Memory B cell (primary cell): ENCODE data around the gene ZC3H18.

ENCODE experiments used
- ATAC-seq: fragments of 150-1000 bp; cut with Tn5 transposase; 2 replicates; pipeline ENCODE4 v1.10.0; 2021; ENCODE audit warnings: low read depth, mild to moderate bottlenecking, moderate library complexity
- DNase-seq, 2 donors: peaks; one replicate each; pipeline ENCODE4 v3.0.0; 2022; ENCODE audit warnings: low spot score in 2 of 2
- H3K27ac Mint-ChIP-seq: one replicate; pipeline ENCODE4 v1.8.0; 2022; ENCODE audit warnings: mild to moderate bottlenecking, moderate library complexity, mixed read lengths
- H3K27me3 Mint-ChIP-seq: one replicate; pipeline ENCODE4 v1.8.0; 2022; ENCODE audit warnings: mixed read lengths
- H3K36me3 Mint-ChIP-seq: one replicate; pipeline ENCODE4 v1.8.0; 2022; ENCODE audit warnings: mild to moderate bottlenecking, mixed read lengths
- H3K4me1 Mint-ChIP-seq: one replicate; pipeline ENCODE4 v1.8.0; 2022; ENCODE audit warnings: mixed read lengths
- H3K4me3 Mint-ChIP-seq: one replicate; pipeline ENCODE4 v1.8.0; 2022; ENCODE audit warnings: mild to moderate bottlenecking, moderate library complexity, mixed read lengths
- H3K9me3 Mint-ChIP-seq: one replicate; pipeline ENCODE4 v1.8.0; 2022; ENCODE audit warnings: mixed read lengths

The ZC3H18 gene

GRCh38 chr16:88619859-88620815, 49.9 kb downstream of the ZC3H18 start:
- Mint-ChIP-seq H3K27ac (peak overlapping the region; percentile 35), H3K36me3 (peaks cover 18% of the 10 kb centered on the region), H3K4me1 (peaks cover 9% of the 10 kb centered on the region), H3K4me3 (no peak overlapping the region), H3K27me3 (no peaks in the 10 kb centered on the region), H3K9me3 (no peaks in the 10 kb centered on the region)
- peak; percentile 15 for ATAC-seq
- no peak for DNase-seq

DNA sequence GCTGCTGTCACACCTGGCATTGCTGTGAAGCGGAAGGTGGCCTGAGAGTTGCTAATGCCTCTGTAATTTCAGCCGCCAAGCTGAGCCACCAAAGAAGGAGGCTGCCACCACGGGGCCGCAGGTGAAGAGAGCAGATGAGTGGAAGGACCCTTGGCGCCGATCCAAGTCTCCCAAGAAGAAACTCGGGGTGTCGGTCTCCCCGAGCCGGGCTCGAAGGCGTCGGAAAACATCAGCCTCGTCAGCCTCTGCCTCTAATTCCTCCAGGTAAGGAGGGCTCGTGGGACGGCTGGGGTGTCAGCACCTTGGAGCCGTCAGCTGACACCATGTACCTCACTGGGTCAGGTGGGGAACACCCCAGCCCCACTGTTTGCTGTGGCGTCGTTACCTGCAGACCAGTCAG, 51.9 kb downstream of the ZC3H18 start:
- Mint-ChIP-seq H3K27me3 (no peaks in the 10 kb centered on the region), H3K27ac (no peak overlapping the region), H3K36me3 (peaks cover 16% of the 10 kb centered on the region), H3K9me3 (no peaks in the 10 kb centered on the region), H3K4me1 (peaks cover 3% of the 10 kb centered on the region), H3K4me3 (no peak overlapping the region)
- ATAC-seq = no peak
- no peak for DNase-seq

GRCh38 chr16:88622866-88623265, 52.7 kb downstream of the ZC3H18 start:
- ATAC-seq (no peak), DNase-seq (no peak)
- peaks cover 3% of the 10 kb centered on the region for H3K4me1 Mint-ChIP-seq
- no peak overlapping the region for H3K4me3 Mint-ChIP-seq
- peaks cover 14% of the 10 kb centered on the region for H3K36me3 Mint-ChIP-seq
- H3K27ac Mint-ChIP-seq = no peak overlapping the region
- H3K27me3 Mint-ChIP-seq = no peaks in the 10 kb centered on the region
- no peaks in the 10 kb centered on the region for H3K9me3 Mint-ChIP-seq

DNA sequence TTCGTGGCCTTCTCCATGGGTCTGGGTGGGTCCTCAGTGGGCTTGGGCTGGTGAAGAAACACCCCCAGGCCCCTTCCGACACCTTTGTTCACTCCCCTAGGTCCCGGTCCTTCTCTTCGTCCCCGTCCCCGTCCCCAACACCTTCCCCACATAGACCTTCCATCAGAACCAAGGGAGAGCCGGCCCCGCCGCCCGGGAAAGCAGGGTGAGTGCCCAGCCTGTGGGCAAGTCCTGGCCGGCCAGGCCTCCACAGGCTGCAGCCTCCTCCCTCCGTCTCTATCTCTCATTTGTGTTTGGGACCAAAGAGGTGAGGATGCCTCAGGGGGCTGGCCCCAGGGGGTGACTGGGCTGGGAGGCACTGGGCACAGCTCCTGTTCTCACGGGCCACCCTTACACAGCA, 53.7 kb downstream of the ZC3H18 start:
- no peak overlapping the region for H3K4me3 Mint-ChIP-seq
- H3K4me1 Mint-ChIP-seq = peaks cover 3% of the 10 kb centered on the region
- ATAC-seq = no peak
- H3K27me3 Mint-ChIP-seq = no peaks in the 10 kb centered on the region
- no peak for DNase-seq
- H3K27ac Mint-ChIP-seq = no peak overlapping the region
- peaks cover 14% of the 10 kb centered on the region for H3K36me3 Mint-ChIP-seq
- H3K9me3 Mint-ChIP-seq = no peaks in the 10 kb centered on the region

- Mint-ChIP-seq H3K4me3 (no peak overlapping the region), H3K4me1 (peaks cover 3% of the 10 kb centered on the region), H3K27me3 (no peaks in the 10 kb centered on the region), H3K27ac (no peak overlapping the region), H3K9me3 (no peaks in the 10 kb centered on the region), H3K36me3 (peaks cover 14% of the 10 kb centered on the region)
- DNase-seq = no peak
- ATAC-seq = no peak
These were observed 54.3 kb downstream of the ZC3H18 start for GRCh38 chr16:88624481-88624880.

GRCh38 chr16:88624977-88625576, 54.9 kb downstream of the ZC3H18 start:
- peaks cover 3% of the 10 kb centered on the region for H3K4me1 Mint-ChIP-seq
- no peak for ATAC-seq

DNA sequence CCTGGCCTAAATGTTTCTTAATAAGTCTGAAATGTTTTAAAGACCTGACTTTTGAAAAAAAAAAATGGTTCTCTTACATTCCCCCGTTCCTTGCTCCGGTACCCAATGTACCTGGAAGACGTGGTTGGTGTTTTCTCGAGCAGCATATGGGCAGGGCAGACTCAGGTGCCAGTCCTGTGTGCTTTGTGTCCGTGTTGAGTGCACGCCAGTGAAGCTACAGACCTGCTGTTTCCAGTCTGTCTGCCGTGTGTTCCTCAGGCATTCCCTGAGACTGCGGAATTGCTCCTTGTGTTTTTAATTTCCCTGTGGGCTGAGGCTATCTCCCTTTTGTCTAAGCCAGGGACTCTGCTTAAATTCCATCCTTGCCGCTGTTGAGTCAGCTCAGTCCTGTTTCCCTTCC, 56.4 kb downstream of the ZC3H18 start:
- H3K27ac Mint-ChIP-seq = no peak overlapping the region
- H3K27me3 Mint-ChIP-seq = no peaks in the 10 kb centered on the region
- H3K4me1 Mint-ChIP-seq = peaks cover 3% of the 10 kb centered on the region
- peaks cover 14% of the 10 kb centered on the region for H3K36me3 Mint-ChIP-seq
- no peak for ATAC-seq
- no peak overlapping the region for H3K4me3 Mint-ChIP-seq
- no peaks in the 10 kb centered on the region for H3K9me3 Mint-ChIP-seq
- no peak for DNase-seq

More at GRCh38 chr16:88624977-88625576, 54.9 kb downstream of the ZC3H18 start:
- Mint-ChIP-seq H3K4me3 (no peak overlapping the region), H3K27ac (no peak overlapping the region), H3K27me3 (no peaks in the 10 kb centered on the region), H3K36me3 (peaks cover 14% of the 10 kb centered on the region), H3K9me3 (no peaks in the 10 kb centered on the region)
- no peak for DNase-seq

DNA sequence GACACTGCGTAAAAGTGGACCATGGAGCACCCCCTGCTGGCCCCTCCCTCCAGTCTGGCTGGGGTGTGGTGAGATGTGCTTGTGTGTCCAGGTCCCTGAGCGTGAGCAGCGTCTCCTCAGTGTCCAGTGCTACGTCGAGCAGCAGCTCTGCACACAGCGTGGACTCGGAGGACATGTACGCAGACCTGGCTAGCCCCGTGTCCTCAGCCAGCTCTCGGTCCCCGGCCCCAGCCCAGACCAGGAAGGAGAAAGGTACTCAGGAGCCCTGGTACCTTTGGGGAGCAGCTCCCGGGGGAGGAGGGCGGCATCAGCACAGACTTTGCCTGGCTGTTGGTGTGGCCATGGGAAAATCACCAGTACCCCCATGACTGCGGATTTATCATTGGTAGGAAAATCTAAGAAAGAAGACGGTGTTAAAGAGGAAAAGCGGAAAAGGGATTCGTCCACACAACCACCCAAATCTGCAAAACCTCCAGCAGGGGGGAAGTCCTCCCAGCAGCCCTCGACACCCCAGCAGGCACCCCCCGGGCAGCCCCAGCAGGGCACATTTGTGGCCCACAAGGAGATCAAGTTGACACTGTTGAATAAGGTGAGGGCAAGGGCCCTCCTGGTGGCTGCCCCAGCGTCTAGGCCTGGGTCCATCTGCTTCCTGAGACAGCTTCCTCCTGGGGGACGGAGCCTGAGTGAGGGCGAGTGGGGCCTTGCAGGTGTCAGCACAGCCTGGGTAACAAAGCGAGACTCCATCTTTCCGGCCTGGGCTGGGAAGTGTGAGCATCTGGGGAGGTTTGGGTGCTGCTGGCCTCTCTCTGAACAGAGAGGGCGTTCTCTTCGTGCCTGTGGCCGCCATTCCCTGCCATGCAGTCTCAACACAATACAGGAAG, 57.6 kb downstream of the ZC3H18 start:
- H3K27ac Mint-ChIP-seq = no peak overlapping the region

GRCh38 chr16:88628512-88628974, 58.3 kb downstream of the ZC3H18 start:
- H3K36me3 Mint-ChIP-seq = peaks cover 4% of the 10 kb centered on the region
- DNase-seq = no peak

More for the DNA sequence above, 57.6 kb downstream of the ZC3H18 start:
- Mint-ChIP-seq H3K27me3 (no peaks in the 10 kb centered on the region), H3K9me3 (no peaks in the 10 kb centered on the region), H3K4me3 (no peak overlapping the region), H3K36me3 (peaks cover 12% of the 10 kb centered on the region), H3K4me1 (peaks cover 3% of the 10 kb centered on the region)
- DNase-seq (no peak), ATAC-seq (no peak)

DNA sequence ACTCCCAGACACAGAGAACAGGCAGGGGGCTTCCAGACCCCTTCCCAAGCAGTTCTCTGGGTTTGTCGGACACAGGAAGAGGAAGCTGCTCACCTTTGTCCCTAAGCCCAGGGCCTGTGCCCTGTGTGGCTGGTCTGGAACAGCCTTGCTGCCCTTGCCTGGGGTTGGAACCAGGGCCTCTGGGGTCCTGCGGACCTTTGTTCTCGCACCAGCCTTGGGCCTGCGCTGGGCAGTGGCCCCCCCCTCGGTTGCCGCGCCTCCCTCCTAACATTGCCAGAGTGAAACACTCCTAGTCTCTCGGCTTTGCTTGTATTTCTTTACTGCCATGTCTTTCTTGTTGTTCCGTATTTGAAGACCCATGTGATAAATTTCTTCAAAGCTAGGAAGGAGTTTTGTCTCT, 59.6 kb downstream of the ZC3H18 start:
- ATAC-seq (no peak), DNase-seq (no peak)
- peaks cover 6% of the 10 kb centered on the region for H3K4me1 Mint-ChIP-seq
- no peaks in the 10 kb centered on the region for H3K27me3 Mint-ChIP-seq
- H3K4me3 Mint-ChIP-seq = no peak overlapping the region
- H3K36me3 Mint-ChIP-seq = peaks cover 2% of the 10 kb centered on the region
- no peaks in the 10 kb centered on the region for H3K9me3 Mint-ChIP-seq
- H3K27ac Mint-ChIP-seq = no peak overlapping the region

More at GRCh38 chr16:88628512-88628974, 58.3 kb downstream of the ZC3H18 start:
- peaks cover 5% of the 10 kb centered on the region for H3K4me1 Mint-ChIP-seq
- no peak overlapping the region for H3K4me3 Mint-ChIP-seq
- no peaks in the 10 kb centered on the region for H3K27me3 Mint-ChIP-seq
- no peak overlapping the region for H3K27ac Mint-ChIP-seq
- peak; percentile 26 for ATAC-seq
- no peaks in the 10 kb centered on the region for H3K9me3 Mint-ChIP-seq

- no peak overlapping the region for H3K4me3 Mint-ChIP-seq
- H3K36me3 Mint-ChIP-seq = peaks cover 2% of the 10 kb centered on the region
- H3K27ac Mint-ChIP-seq = no peak overlapping the region
- no peaks in the 10 kb centered on the region for H3K9me3 Mint-ChIP-seq
- ATAC-seq (no peak), DNase-seq (no peak)
- H3K4me1 Mint-ChIP-seq = peaks cover 9% of the 10 kb centered on the region
- no peaks in the 10 kb centered on the region for H3K27me3 Mint-ChIP-seq
These were observed 60.2 kb downstream of the ZC3H18 start for GRCh38 chr16:88630433-88630832.

- Mint-ChIP-seq H3K9me3 (no peaks in the 10 kb centered on the region), H3K27me3 (no peaks in the 10 kb centered on the region), H3K4me3 (no peak overlapping the region), H3K36me3 (peaks cover 2% of the 10 kb centered on the region), H3K27ac (no peak overlapping the region), H3K4me1 (peaks cover 12% of the 10 kb centered on the region)
- DNase-seq (no peak), ATAC-seq (no peak)
These were observed 60.7 kb downstream of the ZC3H18 start for GRCh38 chr16:88630941-88631340.

GRCh38 chr16:88631384-88631783, 61.2 kb downstream of the ZC3H18 start:
- no peaks in the 10 kb centered on the region for H3K27me3 Mint-ChIP-seq
- H3K4me1 Mint-ChIP-seq = peaks cover 13% of the 10 kb centered on the region
- H3K27ac Mint-ChIP-seq = no peak overlapping the region
- peaks cover 2% of the 10 kb centered on the region for H3K36me3 Mint-ChIP-seq
- no peak for ATAC-seq
- H3K4me3 Mint-ChIP-seq = no peak overlapping the region
- no peaks in the 10 kb centered on the region for H3K9me3 Mint-ChIP-seq
- DNase-seq = no peak
